A549 (cell line): ENCODE data around the gene WHRN.

ENCODE experiments used
- BHLHE40 ChIP-seq: IDR thresholded peaks from 2 replicates; pipeline ENCODE4 v1.6.1; 2012; ENCODE audit warnings: low read depth, low read length, inconsistent platforms
- CBX8 ChIP-seq: fragments of 200-600 bp; sonication (generic); IDR thresholded peaks from 2 replicates; pipeline ENCODE4 v1.6.1; 2016
- CEBPB ChIP-seq, 2 experiments: fragments of >200 bp in 1 of 2; sonication (Bioruptor Twin) in 1 of 2; formaldehyde crosslinking in 1 of 2; IDR thresholded peaks; 2 replicates each; pipeline ENCODE4 v1.6.1; 2012 to 2016
- EP300 ChIP-seq, 2 experiments: fragments of >200 bp; sonication (Bioruptor Twin); formaldehyde crosslinking; IDR thresholded peaks; 2 replicates in 1 of 2; 3 replicates in 1 of 2; pipeline ENCODE4 v1.6.1; 2016 to 2017
- FOXS1 ChIP-seq: fragments of 250-450 bp; sonication (Bioruptor Pico); IDR thresholded peaks from 2 replicates; pipeline ENCODE4 v1.5.0; 2020; ENCODE audit warnings: mild to moderate bottlenecking, moderate library complexity
- KDM1A ChIP-seq: fragments of 200-600 bp; sonication (generic); IDR thresholded peaks from 2 replicates; pipeline ENCODE4 v1.6.1; 2016; ENCODE audit warnings: low read depth, mild to moderate bottlenecking
- MAFK ChIP-seq: fragments of 450-650 bp; IDR thresholded peaks from 2 replicates; pipeline ENCODE4 v1.6.1; 2014; ENCODE audit not compliant: partially characterized antibody
- MYC ChIP-seq: IDR thresholded peaks from 2 replicates; pipeline ENCODE4 v1.6.1; 2012; ENCODE audit warnings: mild to moderate bottlenecking, inconsistent platforms, low read length, improper control_type of control experiment, borderline replicate concordance
- NPAS2 ChIP-seq: fragments of 250-450 bp; sonication (Bioruptor Pico); IDR thresholded peaks from 2 replicates; pipeline ENCODE4 v1.8.0; 2022; ENCODE audit warnings: mild to moderate bottlenecking, moderate library complexity, borderline replicate concordance
- POLR2A ChIP-seq: IDR thresholded peaks from 2 replicates; pipeline ENCODE4 v1.6.1; 2012; ENCODE audit warnings: mild to moderate bottlenecking, low read length
- TF ChIP-seq, protein P1 (sequence below): fragments of >200 bp; sonication (Bioruptor Twin); formaldehyde crosslinking; IDR thresholded peaks from 3 replicates; pipeline ENCODE4 v1.5.1; 2016
- TF ChIP-seq, protein P2 (sequence below): fragments of >200 bp; sonication (Bioruptor Twin); formaldehyde crosslinking; IDR thresholded peaks from 3 replicates; pipeline ENCODE4 v1.6.1; 2016
- TF ChIP-seq, protein P3 (sequence below): fragments of 450-650 bp; IDR thresholded peaks from 2 replicates; pipeline ENCODE4 v1.6.1; 2014; ENCODE audit warnings: antibody characterized with exemption
- TF ChIP-seq, protein P4 (sequence below): fragments of 250-450 bp; sonication (Bioruptor Pico); IDR thresholded peaks from 2 replicates; pipeline ENCODE4 v1.5.0; 2021; ENCODE audit warnings: mild to moderate bottlenecking, moderate library complexity, borderline replicate concordance

DNA sequence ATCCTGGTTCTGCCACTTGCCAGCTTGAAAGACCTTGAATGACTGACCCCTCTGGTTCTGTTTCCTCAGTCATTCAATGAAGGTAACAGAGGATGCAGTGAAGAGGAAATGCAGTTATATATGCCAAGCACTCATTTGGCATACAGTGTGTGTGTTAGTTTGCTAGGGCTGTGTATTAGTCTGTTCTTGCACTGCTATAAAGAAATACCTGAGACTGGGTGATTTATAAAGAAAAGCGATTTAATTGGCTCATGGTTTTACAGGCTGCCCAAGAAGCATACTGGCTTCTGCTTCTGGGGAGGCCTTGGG, 8.6 kb upstream of the WHRN start:
- no peak for TF ChIP-seq MAFK
- TF ChIP-seq POLR2A: no peak
- TF ChIP-seq EP300 (IDR thresholded peaks at IDR 0.05): no peak
- TF ChIP-seq, protein P1, sequence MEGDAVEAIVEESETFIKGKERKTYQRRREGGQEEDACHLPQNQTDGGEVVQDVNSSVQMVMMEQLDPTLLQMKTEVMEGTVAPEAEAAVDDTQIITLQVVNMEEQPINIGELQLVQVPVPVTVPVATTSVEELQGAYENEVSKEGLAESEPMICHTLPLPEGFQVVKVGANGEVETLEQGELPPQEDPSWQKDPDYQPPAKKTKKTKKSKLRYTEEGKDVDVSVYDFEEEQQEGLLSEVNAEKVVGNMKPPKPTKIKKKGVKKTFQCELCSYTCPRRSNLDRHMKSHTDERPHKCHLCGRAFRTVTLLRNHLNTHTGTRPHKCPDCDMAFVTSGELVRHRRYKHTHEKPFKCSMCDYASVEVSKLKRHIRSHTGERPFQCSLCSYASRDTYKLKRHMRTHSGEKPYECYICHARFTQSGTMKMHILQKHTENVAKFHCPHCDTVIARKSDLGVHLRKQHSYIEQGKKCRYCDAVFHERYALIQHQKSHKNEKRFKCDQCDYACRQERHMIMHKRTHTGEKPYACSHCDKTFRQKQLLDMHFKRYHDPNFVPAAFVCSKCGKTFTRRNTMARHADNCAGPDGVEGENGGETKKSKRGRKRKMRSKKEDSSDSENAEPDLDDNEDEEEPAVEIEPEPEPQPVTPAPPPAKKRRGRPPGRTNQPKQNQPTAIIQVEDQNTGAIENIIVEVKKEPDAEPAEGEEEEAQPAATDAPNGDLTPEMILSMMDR: no peak
- no peak for TF ChIP-seq BHLHE40
- TF ChIP-seq, protein P2, sequence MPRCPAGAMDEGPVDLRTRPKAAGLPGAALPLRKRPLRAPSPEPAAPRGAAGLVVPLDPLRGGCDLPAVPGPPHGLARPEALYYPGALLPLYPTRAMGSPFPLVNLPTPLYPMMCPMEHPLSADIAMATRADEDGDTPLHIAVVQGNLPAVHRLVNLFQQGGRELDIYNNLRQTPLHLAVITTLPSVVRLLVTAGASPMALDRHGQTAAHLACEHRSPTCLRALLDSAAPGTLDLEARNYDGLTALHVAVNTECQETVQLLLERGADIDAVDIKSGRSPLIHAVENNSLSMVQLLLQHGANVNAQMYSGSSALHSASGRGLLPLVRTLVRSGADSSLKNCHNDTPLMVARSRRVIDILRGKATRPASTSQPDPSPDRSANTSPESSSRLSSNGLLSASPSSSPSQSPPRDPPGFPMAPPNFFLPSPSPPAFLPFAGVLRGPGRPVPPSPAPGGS: no peak
- TF ChIP-seq, protein P3, sequence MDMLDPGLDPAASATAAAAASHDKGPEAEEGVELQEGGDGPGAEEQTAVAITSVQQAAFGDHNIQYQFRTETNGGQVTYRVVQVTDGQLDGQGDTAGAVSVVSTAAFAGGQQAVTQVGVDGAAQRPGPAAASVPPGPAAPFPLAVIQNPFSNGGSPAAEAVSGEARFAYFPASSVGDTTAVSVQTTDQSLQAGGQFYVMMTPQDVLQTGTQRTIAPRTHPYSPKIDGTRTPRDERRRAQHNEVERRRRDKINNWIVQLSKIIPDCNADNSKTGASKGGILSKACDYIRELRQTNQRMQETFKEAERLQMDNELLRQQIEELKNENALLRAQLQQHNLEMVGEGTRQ: no peak
- TF ChIP-seq MYC: no peak
- TF ChIP-seq CEBPB (IDR thresholded peaks at IDR 0.05): no peak
- no peak for TF ChIP-seq FOXS1 (CRISPR knock-in tag)
- no peak for TF ChIP-seq NPAS2 (CRISPR knock-in tag)
- TF ChIP-seq, protein P4, sequence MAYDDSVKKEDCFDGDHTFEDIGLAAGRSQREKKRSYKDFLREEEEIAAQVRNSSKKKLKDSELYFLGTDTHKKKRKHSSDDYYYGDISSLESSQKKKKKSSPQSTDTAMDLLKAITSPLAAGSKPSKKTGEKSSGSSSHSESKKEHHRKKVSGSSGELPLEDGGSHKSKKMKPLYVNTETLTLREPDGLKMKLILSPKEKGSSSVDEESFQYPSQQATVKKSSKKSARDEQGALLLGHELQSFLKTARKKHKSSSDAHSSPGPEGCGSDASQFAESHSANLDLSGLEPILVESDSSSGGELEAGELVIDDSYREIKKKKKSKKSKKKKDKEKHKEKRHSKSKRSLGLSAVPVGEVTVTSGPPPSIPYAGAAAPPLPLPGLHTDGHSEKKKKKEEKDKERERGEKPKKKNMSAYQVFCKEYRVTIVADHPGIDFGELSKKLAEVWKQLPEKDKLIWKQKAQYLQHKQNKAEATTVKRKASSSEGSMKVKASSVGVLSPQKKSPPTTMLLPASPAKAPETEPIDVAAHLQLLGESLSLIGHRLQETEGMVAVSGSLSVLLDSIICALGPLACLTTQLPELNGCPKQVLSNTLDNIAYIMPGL (CRISPR knock-in tag): no peak
- TF ChIP-seq KDM1A: no peak
- TF ChIP-seq CBX8: no peak
